GM23338 (cell line): ENCODE results near the gene CFI. TPM values are rescaled to one million over a fixed set of nuclear protein-coding genes. Genes with fewer than 3 reads are reported as not detected.

Experiments
- ATAC-seq: fragments of 200-7000 bp; cut with Tn5 transposase; 3 replicates; pipeline ENCODE4 v1.9.1; 2020
- DNase-seq: peaks from one replicate; pipeline ENCODE4 v3.0.0-alpha.2; 2015; ENCODE audit warnings: low spot score
- H2AFZ ChIP-seq: fragments of 200-600 bp; sonication (generic); 2 replicates; pipeline ENCODE4 v1.8.0; 2016; ENCODE audit warnings: antibody characterized with exemption, mild to moderate bottlenecking, moderate library complexity
- H3F3A ChIP-seq: fragments of 200-600 bp; sonication (generic); replicated peaks from 2 replicates; pipeline ENCODE4 v1.8.0; 2017; ENCODE audit warnings: antibody characterized with exemption, mixed run types, low read depth
- H3K27ac ChIP-seq: fragments of 200-600 bp; sonication (generic); 2 replicates; pipeline ENCODE4 v1.6.1; 2016; ENCODE audit warnings: low read depth
- H3K27me3 ChIP-seq: fragments of 200-600 bp; sonication (generic); 2 replicates; pipeline ENCODE4 v1.8.0; 2016; ENCODE audit warnings: mild to moderate bottlenecking, mixed run types, moderate library complexity; ENCODE audit not compliant: insufficient read depth
- H3K36me3 ChIP-seq: fragments of 200-600 bp; sonication (generic); 2 replicates; pipeline ENCODE4 v1.8.0; 2016; ENCODE audit warnings: mild to moderate bottlenecking; ENCODE audit not compliant: insufficient read depth
- H3K4me1 ChIP-seq: fragments of 200-600 bp; sonication (generic); 2 replicates; pipeline ENCODE4 v1.8.0; 2016; ENCODE audit warnings: mild to moderate bottlenecking, moderate library complexity; ENCODE audit not compliant: insufficient read depth
- H3K4me2 ChIP-seq: fragments of 200-600 bp; sonication (generic); 2 replicates; pipeline ENCODE4 v1.7.1; 2017; ENCODE audit warnings: mixed run types
- H3K4me3 ChIP-seq: fragments of 200-600 bp; sonication (generic); 2 replicates; pipeline ENCODE4 v1.6.1; 2016; ENCODE audit warnings: mixed run types
- H3K79me2 ChIP-seq: fragments of 200-600 bp; sonication (generic); replicated peaks from 2 replicates; pipeline ENCODE4 v1.8.0; 2017; ENCODE audit warnings: mild to moderate bottlenecking; ENCODE audit not compliant: insufficient read depth
- H3K9me2 ChIP-seq: fragments of 200-600 bp; sonication (generic); 2 replicates; pipeline ENCODE4 v1.8.0; 2017; ENCODE audit not compliant: insufficient read depth
- H4K20me1 ChIP-seq: fragments of 200-600 bp; sonication (generic); replicated peaks from 2 replicates; pipeline ENCODE4 v1.8.0; 2017; ENCODE audit warnings: mild to moderate bottlenecking; ENCODE audit not compliant: insufficient read depth
- H3K27ac Mint-ChIP-seq: 2 replicates; pipeline ENCODE4 v1.8.0; 2020; ENCODE audit warnings: inconsistent platforms, mild to moderate bottlenecking, moderate library complexity, mixed read lengths
- H3K27me3 Mint-ChIP-seq: 3 replicates; pipeline ENCODE4 v1.8.0; 2022; ENCODE audit warnings: low read depth, mild to moderate bottlenecking, moderate library complexity, mixed read lengths, inconsistent platforms; ENCODE audit not compliant: insufficient read depth, poor library complexity
- H3K36me3 Mint-ChIP-seq: 3 replicates; pipeline ENCODE4 v1.8.0; 2021; ENCODE audit warnings: low read depth, mild to moderate bottlenecking, inconsistent platforms, moderate library complexity, mixed read lengths
- H3K4me1 Mint-ChIP-seq: 3 replicates; pipeline ENCODE4 v1.8.0; 2020; ENCODE audit warnings: mild to moderate bottlenecking, inconsistent platforms, mixed read lengths
- H3K4me3 Mint-ChIP-seq: 3 replicates; pipeline ENCODE4 v1.8.0; 2021; ENCODE audit warnings: moderate library complexity, mild to moderate bottlenecking, inconsistent platforms, mixed read lengths
- H3K9me3 Mint-ChIP-seq: 3 replicates; pipeline ENCODE4 v1.8.0; 2020; ENCODE audit warnings: moderate library complexity, mild to moderate bottlenecking, inconsistent platforms, mixed read lengths
- CREB1 ChIP-seq: fragments of 250-450 bp; sonication (Bioruptor Pico); IDR thresholded peaks from 2 replicates; pipeline ENCODE4 v1.5.0; 2020; ENCODE audit warnings: low read depth, mild to moderate bottlenecking, moderate library complexity
- CTCF ChIP-seq, 2 experiments: fragments of 200-600 bp in 1 of 2; sonication (generic) in 1 of 2; conservative IDR thresholded peaks; 2 replicates each; pipeline versions ENCODE4 v1.5.1 to v1.6.1; 2016 to 2017; ENCODE audit warnings: antibody characterized with exemption in 2 of 2, low read depth in 2 of 2, mild to moderate bottlenecking in 2 of 2, moderate library complexity in 1 of 2
- ETS1 ChIP-seq: IDR thresholded peaks from 2 replicates; pipeline ENCODE4 v1.6.1; 2016; ENCODE audit warnings: antibody characterized with exemption
- EZH2 ChIP-seq: fragments of 200-600 bp; sonication (generic); IDR thresholded peaks from one replicate; pipeline ENCODE4 v1.8.0; 2017; ENCODE audit warnings: antibody characterized with exemption, mild to moderate bottlenecking, low read depth; ENCODE audit not compliant: unreplicated experiment
- EZH2phosphoT487 ChIP-seq: fragments of 200-600 bp; sonication (generic); IDR thresholded peaks from one replicate; pipeline ENCODE4 v1.8.1; 2018; ENCODE audit warnings: antibody characterized with exemption; ENCODE audit not compliant: unreplicated experiment
- JUNB ChIP-seq: IDR thresholded peaks from one replicate; pipeline ENCODE4 v1.6.1; 2016; ENCODE audit warnings: antibody characterized with exemption; ENCODE audit not compliant: unreplicated experiment
- NANOG ChIP-seq: IDR thresholded peaks from 2 replicates; pipeline ENCODE4 v1.6.1; 2016; ENCODE audit warnings: antibody characterized with exemption, borderline replicate concordance
- POLR2AphosphoS5 ChIP-seq: IDR thresholded peaks from 2 replicates; pipeline ENCODE4 v1.6.1; 2016; ENCODE audit warnings: antibody characterized with exemption, low read depth
- REST ChIP-seq: IDR thresholded peaks from one replicate; pipeline ENCODE4 v1.6.1; 2018; ENCODE audit warnings: antibody characterized with exemption; ENCODE audit not compliant: unreplicated experiment
- STAT1 ChIP-seq: IDR thresholded peaks from one replicate; pipeline ENCODE4 v1.6.1; 2016; ENCODE audit warnings: antibody characterized with exemption; ENCODE audit not compliant: unreplicated experiment
- ZNF114 ChIP-seq: fragments of 250-450 bp; sonication (Bioruptor Pico); IDR thresholded peaks from 2 replicates; pipeline ENCODE4 v1.5.0; 2020; ENCODE audit warnings: mild to moderate bottlenecking, moderate library complexity
- ZNF331 ChIP-seq: fragments of 250-450 bp; sonication (Bioruptor Pico); IDR thresholded peaks from 2 replicates; pipeline ENCODE4 v1.5.0; 2020; ENCODE audit warnings: low read depth, mild to moderate bottlenecking, moderate library complexity
- ZNF462 ChIP-seq: fragments of 250-450 bp; sonication (Bioruptor Pico); IDR thresholded peaks from 2 replicates; pipeline ENCODE4 v1.5.0; 2020; ENCODE audit warnings: mild to moderate bottlenecking, moderate library complexity
- polyA plus RNA-seq: library from polyadenylated mRNA; unstranded; fragments of >200 nt; fragmentation: Nextera tagmentation; extraction: Ambion mirVana; gene quantifications from 2 replicates; pipeline ENCODE4 v1.2.1, GENCODE V29; 2016
- total RNA-seq: library from RNA; depleted of rRNA; stranded (reverse); fragments of >200 nt; shearing (Covaris generic); gene quantifications from 2 replicates; pipeline ENCODE4 v1.2.3, GENCODE V29; 2014

CFI gene
- total and polyA plus RNA-seq, 2 experiments from 2014 or later = not detected

- no peaks in the 10 kb centered on the region for H3F3A ChIP-seq
- no peak for DNase-seq
- H2AFZ ChIP-seq = no peak overlapping the region
- H3K27me3 ChIP-seq = no peaks in the 10 kb centered on the region
- no peak overlapping the region for H3K27ac Mint-ChIP-seq
- H3K9me3 Mint-ChIP-seq = no peaks in the 10 kb centered on the region
- H3K4me1 ChIP-seq = no peaks in the 10 kb centered on the region
- no peak for ATAC-seq
- H3K4me3 ChIP-seq = no peak overlapping the region
- no peaks in the 10 kb centered on the region for H3K36me3 ChIP-seq
- H3K4me3 Mint-ChIP-seq = no peak overlapping the region
- peaks cover 3% of the 10 kb centered on the region for H3K27me3 Mint-ChIP-seq
- no peaks in the 10 kb centered on the region for H3K79me2 ChIP-seq
- TF ChIP-seq EZH2 (no peak), ZNF114 (CRISPR knock-in tag) (no peak), STAT1 (no peak), CTCF (conservative IDR thresholded peaks at IDR 0.05; ENCODE audit: low read depth in 2 of 2) (no peak), CREB1 (CRISPR knock-in tag) (no peak), POLR2AphosphoS5 (no peak), ZNF462 (CRISPR knock-in tag) (no peak), NANOG (no peak), ZNF331 (CRISPR knock-in tag) (no peak), JUNB (no peak), ETS1 (no peak), REST (no peak), EZH2phosphoT487 (no peak)
- peaks cover 5% of the 10 kb centered on the region for H3K4me1 Mint-ChIP-seq
- H3K36me3 Mint-ChIP-seq = no peaks in the 10 kb centered on the region
- H4K20me1 ChIP-seq = no peaks in the 10 kb centered on the region
- H3K9me2 ChIP-seq = no peaks in the 10 kb centered on the region; the same call in 1 of the 2 replicates
- H3K4me2 ChIP-seq = no peak overlapping the region
- H3K27ac ChIP-seq = no peak overlapping the region
Observed at GRCh38 chr4:109751852-109752251, 49.9 kb downstream of the CFI start.
